NCI-H128 (cell line): Measurements from ENCODE around the gene TMEM62.
A peak's percentile ranks its signal among the peaks of the same experiment; 100 is the strongest.
"Not testable (repeated sequence)": the region's sequence is repeated elsewhere in the genome, so short reads cannot be mapped to it uniquely, and the experiment has no call there.

ENCODE experiments used
- DNase-seq: peaks from one replicate; lab custom pipeline; 2025; ENCODE audit not compliant: unreplicated experiment; lab: John Stamatoyannopoulos, UW

The TMEM62 gene

GRCh38 chr15:43175656-43176309 is 42.4 kb downstream of the TMEM62 start:
- not testable (repeated sequence) for DNase-seq

- DNase-seq, result not testable (repeated sequence)
These were observed 43.8 kb downstream of the TMEM62 start for GRCh38 chr15:43177147-43177546.

- DNase-seq, result no peak
These were observed 49.9 kb downstream of the TMEM62 start for GRCh38 chr15:43183270-43183669.

GRCh38 chr15:43184407-43185124 is 51.2 kb downstream of the TMEM62 start:
- no peak for DNase-seq

- DNase-seq, result peak; percentile 7
These were observed 52.0 kb downstream of the TMEM62 start, which contains the start of gene CCNDBP1 for GRCh38 chr15:43185157-43186002. TSS of gene CCNDBP1 (plus strand) at chr15:43185403. CDS start at chr15:43185499, 96 bp downstream.

GRCh38 chr15:43186003-43186353 is 52.6 kb downstream of the TMEM62 start:
- no peak for DNase-seq

- DNase-seq, result no peak
These were observed 54.3 kb downstream of the TMEM62 start for GRCh38 chr15:43187544-43188155.

- no peak for DNase-seq
These were observed 55.9 kb downstream of the TMEM62 start for GRCh38 chr15:43189296-43189695.

- DNase-seq, result no peak
These were observed 56.8 kb downstream of the TMEM62 start for GRCh38 chr15:43190178-43190577.

GRCh38 chr15:43193710-43194109 is 60.3 kb downstream of the TMEM62 start:
- no peak for DNase-seq

GRCh38 chr15:43194795-43195194 is 61.4 kb downstream of the TMEM62 start:
- DNase-seq, result no peak

GRCh38 chr15:43196760-43197548 is 63.6 kb downstream of the TMEM62 start:
- no peak for DNase-seq

GRCh38 chr15:43197773-43198172 is 64.4 kb downstream of the TMEM62 start:
- DNase-seq, result not testable (repeated sequence)

- not testable (repeated sequence) for DNase-seq
These were observed 65.2 kb downstream of the TMEM62 start for GRCh38 chr15:43198556-43198955.

- no peak for DNase-seq
These were observed 65.6 kb downstream of the TMEM62 start for GRCh38 chr15:43198992-43199391.

GRCh38 chr15:43199945-43200488 is 66.6 kb downstream of the TMEM62 start:
- no peak for DNase-seq

GRCh38 chr15:43204016-43204901 is 70.9 kb downstream of the TMEM62 start:
- DNase-seq, result no peak

GRCh38 chr15:43206054-43206453 is 72.7 kb downstream of the TMEM62 start:
- no peak for DNase-seq

GRCh38 chr15:43207024-43207423 is 73.6 kb downstream of the TMEM62 start:
- no peak for DNase-seq
